Tibial nerve (tissue), 4 donors: Measurements from ENCODE around the gene CCER1.

Source experiments
- EP300 ChIP-seq, 2 donors: sonication (generic); formaldehyde crosslinking; IDR thresholded peaks; one replicate each; pipeline ENCODE4 v1.6.1; 2017; ENCODE audit warnings: antibody characterized with exemption in 2 of 2, mild to moderate bottlenecking in 1 of 2
- POLR2A ChIP-seq, 2 donors: fragments of 450-650 bp; IDR thresholded peaks; one replicate each; pipeline ENCODE4 v1.6.1; 2017; ENCODE audit warnings: antibody characterized with exemption in 2 of 2, mild to moderate bottlenecking in 2 of 2, moderate library complexity in 2 of 2
- TF ChIP-seq, protein P1 (sequence below), 5 experiments: fragments of 200-600 bp in 3 of 5; fragments of 450-650 bp in 2 of 5; sonication (generic) in 3 of 5; IDR thresholded peaks; one replicate each; pipeline ENCODE4 v1.5.1; 2016 to 2019; ENCODE audit warnings: antibody characterized with exemption in 5 of 5, mild to moderate bottlenecking in 3 of 5, moderate library complexity in 2 of 5

DNA sequence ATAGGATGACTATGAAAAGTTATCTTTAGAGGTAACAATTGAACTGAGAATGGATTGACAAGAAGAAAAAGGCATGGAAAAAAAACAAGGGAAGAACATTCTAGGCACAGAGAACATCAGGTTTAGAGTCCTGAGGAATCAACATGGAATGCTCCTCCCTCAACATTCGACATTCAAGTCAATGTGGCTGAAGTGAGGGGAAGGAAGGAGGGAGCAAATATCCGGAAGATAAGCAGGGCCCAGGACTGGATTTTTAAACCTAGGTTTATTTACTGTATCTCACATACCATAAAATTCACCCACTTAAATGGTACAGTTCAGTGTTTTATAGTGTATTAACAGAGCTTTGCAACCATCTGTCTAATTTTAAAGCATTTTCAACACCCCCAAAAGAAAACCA is 9.6 kb upstream of the CCER1 start:
- TF ChIP-seq, protein P1, sequence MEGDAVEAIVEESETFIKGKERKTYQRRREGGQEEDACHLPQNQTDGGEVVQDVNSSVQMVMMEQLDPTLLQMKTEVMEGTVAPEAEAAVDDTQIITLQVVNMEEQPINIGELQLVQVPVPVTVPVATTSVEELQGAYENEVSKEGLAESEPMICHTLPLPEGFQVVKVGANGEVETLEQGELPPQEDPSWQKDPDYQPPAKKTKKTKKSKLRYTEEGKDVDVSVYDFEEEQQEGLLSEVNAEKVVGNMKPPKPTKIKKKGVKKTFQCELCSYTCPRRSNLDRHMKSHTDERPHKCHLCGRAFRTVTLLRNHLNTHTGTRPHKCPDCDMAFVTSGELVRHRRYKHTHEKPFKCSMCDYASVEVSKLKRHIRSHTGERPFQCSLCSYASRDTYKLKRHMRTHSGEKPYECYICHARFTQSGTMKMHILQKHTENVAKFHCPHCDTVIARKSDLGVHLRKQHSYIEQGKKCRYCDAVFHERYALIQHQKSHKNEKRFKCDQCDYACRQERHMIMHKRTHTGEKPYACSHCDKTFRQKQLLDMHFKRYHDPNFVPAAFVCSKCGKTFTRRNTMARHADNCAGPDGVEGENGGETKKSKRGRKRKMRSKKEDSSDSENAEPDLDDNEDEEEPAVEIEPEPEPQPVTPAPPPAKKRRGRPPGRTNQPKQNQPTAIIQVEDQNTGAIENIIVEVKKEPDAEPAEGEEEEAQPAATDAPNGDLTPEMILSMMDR (IDR thresholded peaks at IDR 0.05): no peak
- no peak for TF ChIP-seq POLR2A (IDR thresholded peaks at IDR 0.05)
- no peak for TF ChIP-seq EP300 (IDR thresholded peaks at IDR 0.05)
